H1 (cell line): Measurements from ENCODE around the gene ACSF2. TPM values are rescaled to one million over a fixed set of nuclear protein-coding genes. Genes with fewer than 3 reads are reported as not detected.

Source experiments
- CTCF ChIA-PET: fragments of 300-600 bp; sonication (Branson Sonifier 250); formaldehyde crosslinking; loops from one replicate; lab custom pipeline; 2021; ENCODE audit not compliant: partially characterized antibody; lab: Charles Lee
- POLR2A ChIA-PET: fragments of 300-600 bp; sonication (Branson Sonifier 250); formaldehyde crosslinking; loops from one replicate; lab custom pipeline; 2021; ENCODE audit warnings: inconsistent platforms; ENCODE audit not compliant: partially characterized antibody; lab: Charles Lee
- DNase-seq, 2 experiments: peaks; one replicate each; pipeline versions ENCODE4 v3.0.0 to v3.0.0-alpha.2; 2010 to 2022; ENCODE audit warnings: low spot score in 2 of 2, low read depth in 1 of 2, mixed read lengths in 1 of 2
- FAIRE-seq: peaks from 2 replicates; lab custom pipeline; 2011; peaks lifted over from hg19 to GRCh38; lab: Jason Lieb, UNC
- H2AFZ ChIP-seq: 2 replicates; pipeline ENCODE4 v1.8.1; 2012; ENCODE audit warnings: low read length, inconsistent platforms
- H2AK5ac ChIP-seq: 2 replicates; pipeline ENCODE4 v1.6.1; 2013; ENCODE audit warnings: low read depth, low read length
- H2BK120ac ChIP-seq: replicated peaks from 2 replicates; pipeline ENCODE3; 2013; ENCODE audit warnings: low read depth, low read length, inconsistent platforms
- H2BK12ac ChIP-seq: 2 replicates; pipeline ENCODE4 v1.6.1; 2013; ENCODE audit warnings: low read depth, low read length
- H2BK15ac ChIP-seq: 2 replicates; pipeline ENCODE4 v1.6.1; 2013; ENCODE audit warnings: low read length
- H2BK20ac ChIP-seq: 2 replicates; pipeline ENCODE4 v1.6.1; 2013; ENCODE audit warnings: low read length
- H2BK5ac ChIP-seq: 2 replicates; pipeline ENCODE4 v1.6.1; 2013; ENCODE audit warnings: low read depth, low read length
- H3K14ac ChIP-seq: 2 replicates; pipeline ENCODE4 v1.6.1; 2013; ENCODE audit warnings: inconsistent platforms; ENCODE audit not compliant: insufficient read length
- H3K18ac ChIP-seq: 2 replicates; pipeline ENCODE4 v1.6.1; 2013; ENCODE audit warnings: low read length; ENCODE audit errors: extremely low read depth
- H3K23ac ChIP-seq: 2 replicates; pipeline ENCODE4 v1.6.1; 2013; ENCODE audit warnings: inconsistent platforms; ENCODE audit not compliant: insufficient read length
- H3K23me2 ChIP-seq: 2 replicates; pipeline ENCODE4 v1.6.1; 2013; ENCODE audit warnings: low read depth, low read length
- H3K27ac ChIP-seq: 2 replicates; pipeline ENCODE4 v1.6.1; 2011; ENCODE audit warnings: low read depth, low read length, inconsistent platforms
- H3K27me3 ChIP-seq, 4 experiments: replicated peaks in 1 of 4; 1 replicate in 1 of 4; 2 replicates in 3 of 4; pipeline versions ENCODE4 v1.6.1 to v1.8.1; 2011 to 2013; ENCODE audit warnings: low read length in 3 of 4, mild to moderate bottlenecking in 3 of 4, inconsistent platforms in 2 of 4, mixed read lengths in 2 of 4, moderate library complexity in 1 of 4; ENCODE audit not compliant: control insufficient read depth in 3 of 4, insufficient read depth in 3 of 4; ENCODE audit errors: extremely low read depth in 1 of 4
- H3K36me3 ChIP-seq, 4 experiments: 2 replicates each; pipeline versions ENCODE4 v1.6.1 to v1.8.1; 2011 to 2013; ENCODE audit warnings: mild to moderate bottlenecking in 4 of 4, low read length in 3 of 4, moderate library complexity in 2 of 4, control low read depth in 1 of 4, inconsistent platforms in 1 of 4; ENCODE audit not compliant: insufficient read depth in 4 of 4, control insufficient read depth in 2 of 4
- H3K4ac ChIP-seq: replicated peaks from 2 replicates; pipeline ENCODE3; 2013; ENCODE audit warnings: low read length, low read depth, mixed read lengths, inconsistent platforms; ENCODE audit not compliant: insufficient read length
- H3K4me1 ChIP-seq, 4 experiments: replicated peaks in 1 of 4; 1 replicate in 1 of 4; 2 replicates in 3 of 4; pipeline versions ENCODE4 v1.6.1 to v1.8.1; 2011 to 2013; ENCODE audit warnings: low read length in 3 of 4, inconsistent platforms in 2 of 4, mixed read lengths in 1 of 4; ENCODE audit not compliant: insufficient read depth in 4 of 4, control insufficient read depth in 3 of 4
- H3K4me2 ChIP-seq, 2 experiments: 2 replicates each; pipeline versions ENCODE4 v1.6.1 to v1.8.1; 2011 to 2013; ENCODE audit warnings: low read depth in 2 of 2, low read length in 2 of 2, control low read depth in 1 of 2, inconsistent platforms in 1 of 2, mild to moderate bottlenecking in 1 of 2; ENCODE audit not compliant: insufficient read depth in 1 of 2
- H3K4me3 ChIP-seq, 4 experiments: fragments of 200-600, 300-600 bp in 1 of 4; sonication (generic), shearing (Covaris generic), sonication (Bioruptor Twin) in 1 of 4; 2 replicates each; pipeline versions ENCODE4 v1.5.1 to v1.8.1; 2011 to 2016; ENCODE audit warnings: low read length in 4 of 4, low read depth in 3 of 4, control low read depth in 2 of 4, inconsistent platforms in 2 of 4, mild to moderate bottlenecking in 2 of 4, mixed read lengths in 1 of 4, moderate library complexity in 1 of 4; ENCODE audit not compliant: insufficient read depth in 2 of 4; ENCODE audit errors: extremely low read depth in 1 of 4
- H3K56ac ChIP-seq: replicated peaks from 2 replicates; pipeline ENCODE3; 2013; ENCODE audit warnings: low read depth, mild to moderate bottlenecking, mixed read lengths, low read length, inconsistent platforms; ENCODE audit not compliant: insufficient read length
- H3K79me1 ChIP-seq: 2 replicates; pipeline ENCODE4 v1.6.1; 2013; ENCODE audit warnings: low read depth, low read length, control low read depth
- H3K79me2 ChIP-seq, 2 experiments: 2 replicates each; pipeline versions ENCODE4 v1.6.1 to v1.8.1; 2012 to 2013; ENCODE audit warnings: low read length in 2 of 2, mild to moderate bottlenecking in 2 of 2, inconsistent platforms in 1 of 2; ENCODE audit not compliant: insufficient read depth in 2 of 2, control insufficient read depth in 1 of 2
- H3K9ac ChIP-seq, 4 experiments: replicated peaks in 1 of 4; 1 replicate in 1 of 4; 2 replicates in 3 of 4; pipeline versions ENCODE4 v1.6.1 to v1.8.1; 2011 to 2013; ENCODE audit warnings: low read depth in 3 of 4, low read length in 3 of 4, control low read depth in 2 of 4, mild to moderate bottlenecking in 2 of 4, moderate library complexity in 2 of 4, inconsistent platforms in 1 of 4; ENCODE audit errors: extremely low read depth in 1 of 4
- H3K9me3 ChIP-seq, 2 experiments: 2 replicates each; pipeline versions ENCODE4 v1.6.1 to v1.8.1; 2012 to 2013; ENCODE audit warnings: mild to moderate bottlenecking in 2 of 2, moderate library complexity in 2 of 2, control low read depth in 1 of 2, inconsistent platforms in 1 of 2, low read depth in 1 of 2, low read length in 1 of 2, mixed read lengths in 1 of 2; ENCODE audit not compliant: insufficient read depth in 2 of 2
- H4K20me1 ChIP-seq, 2 experiments: replicated peaks in 1 of 2; 2 replicates each; pipeline versions ENCODE3 to v1.8.1; 2011 to 2013; ENCODE audit warnings: inconsistent platforms in 2 of 2, low read length in 2 of 2, mild to moderate bottlenecking in 1 of 2; ENCODE audit not compliant: insufficient read depth in 2 of 2, control insufficient read depth in 1 of 2
- H4K5ac ChIP-seq: 2 replicates; pipeline ENCODE4 v1.6.1; 2013; ENCODE audit warnings: low read length, low read depth, mixed read lengths, inconsistent platforms; ENCODE audit not compliant: insufficient read length
- H4K8ac ChIP-seq: 2 replicates; pipeline ENCODE4 v1.8.0; 2013; ENCODE audit warnings: mild to moderate bottlenecking, moderate library complexity, low read length, inconsistent platforms; ENCODE audit not compliant: insufficient read depth; ENCODE audit errors: extremely low read depth
- H4K91ac ChIP-seq: replicated peaks from 2 replicates; pipeline ENCODE3; 2013; ENCODE audit warnings: low read length, mixed read lengths, inconsistent platforms; ENCODE audit not compliant: insufficient read length
- BACH1 ChIP-seq: IDR thresholded peaks from 2 replicates; pipeline ENCODE4 v1.6.1; 2012; ENCODE audit warnings: low read length, improper control_type of control experiment
- CBX5 ChIP-seq: fragments of 300-800, 300-1000 bp; sonication (generic); IDR thresholded peaks from 2 replicates; pipeline ENCODE4 v1.7.1; 2016; ENCODE audit warnings: antibody characterized with exemption, low read length, low read depth
- CTBP2 ChIP-seq: IDR thresholded peaks from 2 replicates; pipeline ENCODE4 v1.7.0; 2011; ENCODE audit warnings: borderline replicate concordance, mild to moderate bottlenecking, moderate library complexity, mixed read lengths, low read length; ENCODE audit not compliant: insufficient read depth, insufficient read length
- GTF2F1 ChIP-seq: IDR thresholded peaks from 2 replicates; pipeline ENCODE4 v1.6.1; 2012; ENCODE audit warnings: low read depth, low read length, improper control_type of control experiment, borderline replicate concordance
- NANOG ChIP-seq: IDR thresholded peaks from 2 replicates; pipeline ENCODE4 v1.6.1; 2011; ENCODE audit warnings: low read length, low read depth, mild to moderate bottlenecking, inconsistent platforms; ENCODE audit not compliant: insufficient read depth, poor library complexity, severe bottlenecking
- RXRA ChIP-seq: IDR thresholded peaks from 2 replicates; pipeline ENCODE4 v1.6.1; 2011; ENCODE audit warnings: low read depth, mild to moderate bottlenecking, low read length, moderate library complexity; ENCODE audit not compliant: insufficient read depth
- SP2 ChIP-seq: IDR thresholded peaks from 2 replicates; pipeline ENCODE4 v1.6.1; 2012; ENCODE audit warnings: mild to moderate bottlenecking, low read length, inconsistent platforms
- SRF ChIP-seq: IDR thresholded peaks from 2 replicates; pipeline ENCODE4 v1.6.1; 2011; ENCODE audit warnings: mild to moderate bottlenecking, low read depth, low read length, moderate library complexity
- SUZ12 ChIP-seq: fragments of 200-600 bp; sonication (generic); IDR thresholded peaks from 2 replicates; pipeline ENCODE4 v1.6.1; 2012; ENCODE audit warnings: mild to moderate bottlenecking, inconsistent platforms, low read length, moderate library complexity, mixed read lengths
- TEAD4 ChIP-seq: IDR thresholded peaks from 2 replicates; pipeline ENCODE4 v1.6.1; 2012; ENCODE audit warnings: low read depth, low read length, inconsistent platforms, mixed read lengths
- WGBS, 2 experiments: shearing (Covaris generic) in 1 of 2; methylation state at CpG; one replicate each; pipeline versions ENCODE4 v1.1.6 to v1.1.7; 2013 to 2015; ENCODE audit warnings: low lambda C conversion rate in 2 of 2, mixed read lengths in 2 of 2, inconsistent platforms in 1 of 2, low coverage in 1 of 2, missing lambda C conversion rate in 1 of 2; ENCODE audit not compliant: insufficient replicate concordance in 2 of 2, insufficient coverage in 1 of 2, insufficient read length in 1 of 2; ENCODE audit errors: extremely low coverage in 1 of 2, missing lambda C conversion rate in 1 of 2; 5-methylcytosine and 5-hydroxymethylcytosine counted together
- polyA plus RNA-seq, 7 experiments: library from polyadenylated mRNA; depleted of rRNA in 3 of 7; stranded (reverse) in 5 of 7; unstranded in 2 of 7; fragments of >200 nt in 5 of 7; fragments of 200-250 nt in 2 of 7; gene quantifications; 1 replicate in 5 of 7; 2 replicates in 1 of 7; 4 replicates in 1 of 7; pipeline versions ENCODE4 v1.2.1 to v1.2.3, GENCODE V29; 2011 to 2013; ENCODE audit warnings: missing spikeins in 2 of 7, mixed read lengths in 2 of 7
- total RNA-seq: library from RNA; stranded (reverse); fragmentation: NEBNext Ultra II Directional; extraction: Animal tissue kit (Norgen Biotek cat#: 25700); gene quantifications from 2 replicates; pipeline ENCODE4 v1.2.1, GENCODE V29; 2021

ACSF2 gene
- total and polyA plus RNA-seq, 2 of the 8 experiments (the other 6 are each of a cell fraction or from before 2014, with no cell fraction given): 14.5 to 16.3 TPM

DNA sequence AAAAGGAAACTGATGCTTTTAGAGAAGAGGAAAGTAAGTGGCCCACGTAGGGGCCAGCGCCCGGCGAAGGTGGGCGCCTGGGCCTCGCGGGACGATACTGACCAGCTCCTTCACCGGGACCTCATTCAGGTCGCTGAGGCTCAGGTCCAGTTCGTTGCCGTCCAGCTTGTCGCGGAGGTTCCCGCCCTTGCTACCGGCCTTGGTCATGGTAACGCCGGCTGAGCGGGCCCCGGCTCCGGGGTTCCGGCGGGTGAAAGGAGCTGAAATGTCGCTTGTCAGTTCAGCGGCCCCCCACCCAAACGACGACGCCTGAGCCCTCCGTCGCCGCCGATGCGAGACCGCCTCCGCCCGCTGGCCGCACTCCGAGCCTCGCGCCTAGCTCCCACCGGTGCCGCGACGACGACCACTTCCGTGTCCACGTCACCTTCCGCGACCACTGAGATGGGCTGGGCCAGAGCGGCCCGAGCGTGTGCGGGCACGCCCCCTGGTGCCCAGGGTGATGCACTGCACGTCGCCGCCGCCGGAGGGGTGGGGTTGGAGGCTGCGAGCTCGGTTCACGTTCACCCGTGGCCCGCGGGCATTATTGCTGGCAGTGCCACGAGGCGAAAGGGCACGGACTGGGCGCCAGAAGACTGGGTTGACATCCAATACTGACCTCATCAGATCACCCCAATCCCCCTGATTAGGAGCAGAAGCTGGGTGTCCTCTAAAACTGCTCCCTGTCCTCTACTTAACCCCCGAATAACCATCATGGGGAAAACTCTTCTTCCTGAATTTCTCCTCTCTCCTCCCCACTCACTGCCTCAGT, 28.7 kb upstream of the ACSF2 start, which contains the start of gene LRRC59:
TSS of gene LRRC59 (minus strand) at position 413 of the 808 bp plus-strand sequence. CDS start at position 207, 206 bp downstream.
- H4K5ac ChIP-seq: no peak within 1 kb of the TSS
- no peak within 1 kb of the TSS for H3K4ac ChIP-seq
- peaks cover 0 to 12% of the 10 kb centered on the region in 2 experiments for H4K20me1 ChIP-seq
- 3% methylated on average over 69 of the region's 70 CpGs; no CpG with 5 or more reads in 1 of the 2 experiments for WGBS, 2 experiments
- no peak for FAIRE-seq
- peaks cover 5% of the 10 kb centered on the region for H3K79me1 ChIP-seq
- 0 out of 2 replicates have a peak within 1 kb of the TSS, but pooled peaks have one; percentile 35 for H2BK5ac ChIP-seq
- H3K36me3 ChIP-seq: peaks cover 24 to 28% (median 27%) of the 10 kb centered on the region in 4 experiments
- no peaks in the 10 kb centered on the region for H3K27me3 ChIP-seq
- no peaks in the 10 kb centered on the region; a peak in 3 of 7 replicates for H3K4me1 ChIP-seq
- H4K91ac ChIP-seq: no peak within 1 kb of the TSS
- H3K9me3 ChIP-seq: peaks cover 0 to 3% of the 10 kb centered on the region in 2 experiments; a peak in 1 of 4 replicates
- H2BK20ac ChIP-seq: no peak within 1 kb of the TSS
- 0 out of 2 replicates have a peak within 1 kb of the TSS, but pooled peaks have one; percentile 61 for H2BK15ac ChIP-seq
- peak within 1 kb of the TSS; percentile 64 to 92 (median 80) for H3K4me3 ChIP-seq
- peaks cover 7% of the 10 kb centered on the region; the same call in 1 of the 2 replicates for H3K23me2 ChIP-seq
- no peak within 1 kb of the TSS for H3K14ac ChIP-seq
- DNase-seq: peak; percentile 23 to 98
- peak within 1 kb of the TSS; percentile 95 for H4K8ac ChIP-seq
- peak within 1 kb of the TSS; percentile 82; the same call in 1 of the 2 replicates for H3K18ac ChIP-seq
- H3K9ac ChIP-seq: peak within 1 kb of the TSS; percentile 67 to 88 (median 75)
- H3K27ac ChIP-seq: no peak within 1 kb of the TSS; the same call in 1 of the 2 replicates
- peak within 1 kb of the TSS; percentile 80; the same call in 1 of the 2 replicates for H2BK12ac ChIP-seq
- ChIA-PET POLR2A (interaction anchor here (0.6 to 27.4 kb wide), 15 partner anchors 8 to 227 kb away, joined by 3 to 313 read pairs (median 5); partner anchors contain the start of genes ACSF2, EME1, MRPL27 and RSAD1), CTCF (interaction anchor here (0.5 to 5.5 kb wide), 58 partner anchors 9 to 1803 kb away, joined by 3 to 87 read pairs (median 5); partner anchors contain the start of genes ACSF2, CHAD, EME1 and MRPL27)
- peak within 1 kb of the TSS; percentile 94 to 97 for H3K4me2 ChIP-seq
- H2BK120ac ChIP-seq: peak within 1 kb of the TSS; percentile 18
- no peak within 1 kb of the TSS for H3K23ac ChIP-seq
- H3K79me2 ChIP-seq: peaks cover 0 to 18% of the 10 kb centered on the region in 2 experiments; a peak in 3 of 4 replicates
- H2AK5ac ChIP-seq: no peak within 1 kb of the TSS
- H3K56ac ChIP-seq: no peak within 1 kb of the TSS
- H2AFZ ChIP-seq: peak within 1 kb of the TSS; percentile 91
- TF ChIP-seq TEAD4 (no peak), CTBP2 (no peak), SRF (peak; percentile 46; the same call in 1 of the 2 replicates), GTF2F1 (0 out of 2 replicates have a peak, but pooled peaks have one; percentile 15), CBX5 (no peak), SP2 (peak; percentile 88), SUZ12 (no peak), NANOG (no peak), RXRA (no peak), BACH1 (peak; percentile 81)
